Activated CD8-positive, alpha-beta T cell treated with anti-CD3 and anti-CD28 coated beads, Interleukin-2, amount 10 ng/mL, durations not matched to agents 7 days and 5 days (primary cell): Measurements from ENCODE around the gene RCVRN. TPM values are rescaled to one million over a fixed set of nuclear protein-coding genes. Genes with fewer than 3 reads are reported as not detected.

Experiments
- ATAC-seq: fragments of 150-1000 bp; cut with Tn5 transposase; one replicate; pipeline ENCODE4 v1.10.0; 2021; ENCODE audit warnings: moderate library complexity
- CTCF ChIA-PET: fragments of 350-600 bp; sonication (Branson Sonifier 250); formaldehyde crosslinking; loops from one replicate; lab custom pipeline; 2021; ENCODE audit warnings: antibody characterized with exemption; lab: Charles Lee
- POLR2A ChIA-PET: fragments of 350-600 bp; sonication (Branson Sonifier 250); formaldehyde crosslinking; loops from one replicate; lab custom pipeline; 2021; ENCODE audit warnings: antibody characterized with exemption; lab: Charles Lee
- DNase-seq: peaks from one replicate; pipeline ENCODE4 v3.0.0-alpha.2; 2020
- H3K27ac Mint-ChIP-seq: one replicate; pipeline ENCODE4 v1.8.0; 2021; ENCODE audit warnings: mild to moderate bottlenecking, mixed read lengths
- H3K27me3 Mint-ChIP-seq: one replicate; pipeline ENCODE4 v1.8.0; 2021; ENCODE audit warnings: low read depth, mixed read lengths
- H3K36me3 Mint-ChIP-seq: one replicate; pipeline ENCODE4 v1.8.0; 2021; ENCODE audit warnings: low read depth, mixed read lengths
- H3K4me1 Mint-ChIP-seq: one replicate; pipeline ENCODE4 v1.8.0; 2021; ENCODE audit warnings: low read depth, mixed read lengths
- H3K4me3 Mint-ChIP-seq: one replicate; pipeline ENCODE4 v1.8.0; 2021; ENCODE audit warnings: mild to moderate bottlenecking, mixed read lengths
- H3K9me3 Mint-ChIP-seq: one replicate; pipeline ENCODE4 v1.8.0; 2022; ENCODE audit warnings: mixed read lengths; ENCODE audit not compliant: insufficient read depth
- total RNA-seq, 2 experiments: library from RNA; stranded (reverse); gene quantifications; one replicate each; pipeline ENCODE4 v1.2.3, GENCODE V29; 2021

The RCVRN gene
- total RNA-seq, 2 experiments from 2014 or later, result not detected

- ChIA-PET POLR2A (no interaction called here), CTCF (no interaction called here)
- Mint-ChIP-seq H3K27ac (no peak overlapping the region), H3K4me3 (no peak overlapping the region), H3K9me3 (peaks cover 12% of the 10 kb centered on the region), H3K27me3 (no peaks in the 10 kb centered on the region), H3K4me1 (no peaks in the 10 kb centered on the region), H3K36me3 (no peaks in the 10 kb centered on the region)
- no peak for ATAC-seq
- no peak for DNase-seq
Measured at GRCh38 chr17:9862220-9862619, 42.9 kb downstream of the RCVRN start.

- Mint-ChIP-seq H3K27ac (no peak overlapping the region), H3K9me3 (peaks cover 12% of the 10 kb centered on the region), H3K27me3 (no peaks in the 10 kb centered on the region), H3K36me3 (no peaks in the 10 kb centered on the region), H3K4me3 (no peak overlapping the region), H3K4me1 (no peaks in the 10 kb centered on the region)
- ATAC-seq (no peak), DNase-seq (no peak)
- CTCF ChIA-PET, result no interaction called here
- POLR2A ChIA-PET, result no interaction called here
Measured at GRCh38 chr17:9860851-9861250, 44.2 kb downstream of the RCVRN start.

- DNase-seq (no peak), ATAC-seq (no peak)
- no peaks in the 10 kb centered on the region for H3K4me1 Mint-ChIP-seq
- no peak overlapping the region for H3K27ac Mint-ChIP-seq
- no peak overlapping the region for H3K4me3 Mint-ChIP-seq
- H3K27me3 Mint-ChIP-seq, result no peaks in the 10 kb centered on the region
- H3K9me3 Mint-ChIP-seq, result peaks cover 12% of the 10 kb centered on the region
- POLR2A ChIA-PET, result no interaction called here
- CTCF ChIA-PET, result no interaction called here
- no peaks in the 10 kb centered on the region for H3K36me3 Mint-ChIP-seq
Measured at GRCh38 chr17:9859781-9860180, 45.3 kb downstream of the RCVRN start.

GRCh38 chr17:9855036-9855435 lies 50.0 kb downstream of the RCVRN start:
- Mint-ChIP-seq H3K9me3 (peaks cover 12% of the 10 kb centered on the region), H3K36me3 (no peaks in the 10 kb centered on the region), H3K4me1 (no peaks in the 10 kb centered on the region), H3K4me3 (no peak overlapping the region), H3K27me3 (no peaks in the 10 kb centered on the region), H3K27ac (no peak overlapping the region)
- DNase-seq (no peak), ATAC-seq (no peak)
- CTCF ChIA-PET, result no interaction called here
- POLR2A ChIA-PET, result interaction anchor here (0.6 kb wide), 1 partner anchor 154 kb away, joined by 3 read pairs; no protein-coding TSS in a partner anchor

GRCh38 chr17:9854255-9854654 lies 50.8 kb downstream of the RCVRN start:
- H3K27ac Mint-ChIP-seq, result no peak overlapping the region
- no peaks in the 10 kb centered on the region for H3K36me3 Mint-ChIP-seq
- no peak for DNase-seq
- peaks cover 12% of the 10 kb centered on the region for H3K9me3 Mint-ChIP-seq
- CTCF ChIA-PET, result no interaction called here
- ATAC-seq, result no peak
- H3K4me3 Mint-ChIP-seq, result no peak overlapping the region
- no peaks in the 10 kb centered on the region for H3K27me3 Mint-ChIP-seq
- POLR2A ChIA-PET, result no interaction called here
- H3K4me1 Mint-ChIP-seq, result no peaks in the 10 kb centered on the region

DNA sequence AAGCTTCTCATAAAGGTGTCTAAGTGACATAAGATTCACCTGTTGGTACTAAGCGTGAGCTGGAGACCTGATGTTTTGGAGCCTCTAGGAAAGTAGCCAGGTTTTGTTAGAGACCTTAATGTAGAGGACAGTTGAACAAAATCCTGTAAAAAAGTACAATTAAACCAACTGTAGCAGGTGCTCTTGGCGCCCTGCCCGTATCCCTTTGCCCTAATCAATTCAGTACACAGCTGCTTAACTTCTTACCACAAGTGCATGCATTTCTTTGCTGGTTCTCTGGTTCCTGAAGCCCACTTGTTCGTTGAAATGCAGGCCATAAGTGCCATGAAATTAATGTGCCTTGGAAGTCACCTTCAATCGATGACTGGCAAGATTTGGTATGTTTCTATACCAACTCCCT lies 54.9 kb downstream of the RCVRN start:
- DNase-seq (no peak), ATAC-seq (no peak)
- Mint-ChIP-seq H3K27ac (no peak overlapping the region), H3K27me3 (no peaks in the 10 kb centered on the region), H3K9me3 (no peaks in the 10 kb centered on the region), H3K36me3 (no peaks in the 10 kb centered on the region), H3K4me3 (no peak overlapping the region), H3K4me1 (no peaks in the 10 kb centered on the region)
- ChIA-PET CTCF (no interaction called here), POLR2A (interaction anchor here (0.5 kb wide), 1 partner anchor 222 kb away, joined by 3 read pairs; no protein-coding TSS in a partner anchor)

Other genes starting within 250 kb of the RCVRN start
- not detected for gene DHRS7C, start 113.7 kb downstream of the RCVRN start, total RNA-seq
- not detected for gene GSG1L2, start 83.2 kb downstream of the RCVRN start, total RNA-seq
- not detected for gene GLP2R, start 79.3 kb downstream of the RCVRN start, total RNA-seq